Brain microvascular endothelial cell (primary cell): Measurements from ENCODE around the gene USF3.

Source experiments
- DNase-seq: peaks from one replicate; pipeline ENCODE4 v3.0.0-alpha.2; 2020
- H3K27ac ChIP-seq: fragments of 250-450 bp; sonication (Bioruptor Pico); 2 replicates; pipeline ENCODE4 v1.5.1; 2020; ENCODE audit warnings: mild to moderate bottlenecking, moderate library complexity
- H3K27me3 ChIP-seq: fragments of 250-450 bp; sonication (Bioruptor Pico); replicated peaks from 2 replicates; pipeline ENCODE4 v1.5.1; 2020; ENCODE audit warnings: mild to moderate bottlenecking
- H3K36me3 ChIP-seq: fragments of 250-450 bp; sonication (Bioruptor Pico); replicated peaks from 2 replicates; pipeline ENCODE4 v1.5.1; 2020; ENCODE audit warnings: mild to moderate bottlenecking
- H3K4me3 ChIP-seq: 2 replicates; pipeline ENCODE4 v1.5.1; 2011; ENCODE audit warnings: low read depth, mild to moderate bottlenecking, control low read depth, low read length, moderate library complexity
- in situ Hi-C: cut with HindIII; loops from 2 replicates; pipeline ENCODE4 v1.10.0; 2017; ENCODE audit warnings: low sequenced_read_pairs, low pct_ligation_motif_present
- TF ChIP-seq, protein P1 (sequence below): IDR thresholded peaks from 2 replicates; pipeline ENCODE4 v1.5.1; 2011; ENCODE audit warnings: low read depth, mild to moderate bottlenecking, moderate library complexity, low read length, control low read depth, inconsistent platforms; ENCODE audit errors: missing control alignments

The USF3 gene

DNA sequence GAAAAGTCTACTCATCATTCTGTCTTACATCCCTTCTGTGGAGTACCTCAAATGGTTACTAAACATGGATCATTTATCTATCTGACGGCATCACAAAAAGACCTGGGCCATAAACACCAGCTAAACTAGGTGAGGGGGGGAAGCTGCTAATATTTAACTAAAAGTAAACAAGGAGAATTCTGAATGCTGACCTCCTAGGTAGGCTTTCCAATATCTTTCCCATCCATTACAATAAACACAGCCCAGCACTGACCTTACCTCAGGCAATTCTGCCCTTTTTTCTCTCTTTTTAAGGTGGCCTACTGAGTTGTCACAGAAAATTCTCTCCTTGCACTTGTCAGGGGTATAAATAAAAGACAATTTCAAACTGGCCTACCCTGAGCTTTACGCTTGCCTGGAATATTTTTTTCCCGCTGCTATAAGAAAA lies 33.1 kb downstream of the USF3 start:
- Histone ChIP-seq H3K36me3 (peaks cover 13% of the 10 kb centered on the region), H3K4me3 (no peak overlapping the region), H3K27me3 (no peaks in the 10 kb centered on the region), H3K27ac (no peak overlapping the region)
- in situ Hi-C loops, result no loop called here
- TF ChIP-seq, protein P1, sequence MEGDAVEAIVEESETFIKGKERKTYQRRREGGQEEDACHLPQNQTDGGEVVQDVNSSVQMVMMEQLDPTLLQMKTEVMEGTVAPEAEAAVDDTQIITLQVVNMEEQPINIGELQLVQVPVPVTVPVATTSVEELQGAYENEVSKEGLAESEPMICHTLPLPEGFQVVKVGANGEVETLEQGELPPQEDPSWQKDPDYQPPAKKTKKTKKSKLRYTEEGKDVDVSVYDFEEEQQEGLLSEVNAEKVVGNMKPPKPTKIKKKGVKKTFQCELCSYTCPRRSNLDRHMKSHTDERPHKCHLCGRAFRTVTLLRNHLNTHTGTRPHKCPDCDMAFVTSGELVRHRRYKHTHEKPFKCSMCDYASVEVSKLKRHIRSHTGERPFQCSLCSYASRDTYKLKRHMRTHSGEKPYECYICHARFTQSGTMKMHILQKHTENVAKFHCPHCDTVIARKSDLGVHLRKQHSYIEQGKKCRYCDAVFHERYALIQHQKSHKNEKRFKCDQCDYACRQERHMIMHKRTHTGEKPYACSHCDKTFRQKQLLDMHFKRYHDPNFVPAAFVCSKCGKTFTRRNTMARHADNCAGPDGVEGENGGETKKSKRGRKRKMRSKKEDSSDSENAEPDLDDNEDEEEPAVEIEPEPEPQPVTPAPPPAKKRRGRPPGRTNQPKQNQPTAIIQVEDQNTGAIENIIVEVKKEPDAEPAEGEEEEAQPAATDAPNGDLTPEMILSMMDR, result no peak
- DNase-seq, result no peak

DNA sequence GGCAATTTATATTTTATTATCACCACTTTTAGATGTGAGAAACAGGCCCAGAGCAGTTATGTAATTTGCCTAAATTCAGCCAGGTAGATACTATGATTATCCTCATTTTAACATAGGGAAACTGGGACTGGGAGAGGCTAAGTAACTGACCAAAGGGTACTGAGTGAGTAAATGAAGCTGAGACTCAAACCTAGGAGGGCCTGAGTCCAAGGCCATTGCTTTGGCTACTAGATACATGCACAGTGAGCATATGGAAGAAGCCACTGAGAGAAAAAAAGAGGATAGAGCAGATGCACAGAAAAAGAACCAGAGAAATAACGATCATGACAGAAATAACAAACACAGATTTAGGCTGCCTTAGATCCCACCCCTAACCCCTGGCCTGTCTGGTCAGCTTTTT lies 33.6 kb downstream of the USF3 start:
- no peak overlapping the region for H3K4me3 ChIP-seq
- no peak overlapping the region for H3K27ac ChIP-seq
- DNase-seq, result no peak
- TF ChIP-seq, protein P1, result no peak
- in situ Hi-C loops, result no loop called here
- no peaks in the 10 kb centered on the region for H3K27me3 ChIP-seq
- H3K36me3 ChIP-seq, result peaks cover 13% of the 10 kb centered on the region

DNA sequence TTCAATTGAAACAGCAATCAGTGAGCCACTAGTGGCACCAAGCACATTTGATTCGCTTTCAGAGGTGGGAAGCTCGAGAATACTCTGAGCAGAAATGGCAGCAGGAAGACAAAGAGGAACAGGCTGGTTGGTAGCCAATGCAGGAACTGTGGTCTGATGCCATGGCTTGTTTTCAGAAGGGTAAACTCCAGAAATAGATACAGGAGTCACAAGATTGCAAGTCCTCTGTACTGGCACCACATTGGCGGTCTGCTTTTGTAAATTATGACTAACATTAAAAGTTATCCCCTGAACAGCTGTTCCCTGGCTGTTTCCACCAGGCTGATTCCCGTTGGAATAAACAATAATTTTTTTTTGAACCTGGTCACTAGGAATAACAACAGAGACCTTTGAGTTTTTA lies 35.5 kb downstream of the USF3 start:
- in situ Hi-C loops, result no loop called here
- DNase-seq, result no peak
- Histone ChIP-seq H3K27me3 (no peaks in the 10 kb centered on the region), H3K27ac (no peak overlapping the region), H3K4me3 (no peak overlapping the region), H3K36me3 (peaks cover 13% of the 10 kb centered on the region)
- TF ChIP-seq, protein P1, result no peak

DNA sequence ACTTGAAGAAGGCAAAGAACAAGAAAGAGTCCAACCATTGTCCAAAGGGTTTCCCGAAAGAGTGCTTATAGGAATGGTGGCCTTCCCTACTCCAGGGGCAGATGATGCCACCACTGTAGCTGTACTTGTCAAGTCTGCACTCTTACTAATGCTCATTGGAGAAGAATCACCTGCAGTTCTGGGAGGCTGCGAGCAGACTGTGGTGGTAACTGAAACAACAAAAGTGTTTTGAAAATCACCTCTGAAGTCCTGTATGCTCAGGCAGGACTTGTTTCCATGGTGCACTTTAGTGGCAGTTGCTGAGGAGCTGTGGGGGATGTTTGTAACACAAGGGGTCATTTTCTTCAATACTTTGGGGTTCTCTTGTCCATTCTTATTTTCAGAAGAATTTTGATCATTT lies 36.0 kb downstream of the USF3 start:
- no peak for DNase-seq
- in situ Hi-C loops, result no loop called here
- no peak overlapping the region for H3K27ac ChIP-seq
- H3K4me3 ChIP-seq, result no peak overlapping the region
- H3K27me3 ChIP-seq, result no peaks in the 10 kb centered on the region
- TF ChIP-seq, protein P1, result no peak
- H3K36me3 ChIP-seq, result peaks cover 13% of the 10 kb centered on the region

DNA sequence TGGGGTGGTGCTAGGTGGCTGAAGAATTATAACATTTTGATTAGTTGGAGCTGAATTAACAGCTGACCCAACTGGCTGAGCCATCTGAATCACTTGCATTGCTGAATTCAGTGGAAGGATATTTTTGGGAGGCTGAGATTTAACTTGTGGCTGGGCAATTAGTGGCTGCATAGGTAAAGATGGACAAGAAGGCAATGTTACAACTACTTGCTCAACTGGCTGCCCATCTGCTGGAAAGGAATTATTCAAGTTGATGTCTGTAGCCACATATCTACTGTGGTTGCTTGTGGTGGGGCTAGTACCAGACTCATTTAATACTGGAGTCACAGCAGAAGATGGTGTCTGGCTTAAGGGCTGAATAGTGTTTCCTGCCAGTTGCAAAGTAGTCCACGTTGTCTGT lies 36.4 kb downstream of the USF3 start:
- in situ Hi-C loops, result no loop called here
- Histone ChIP-seq H3K36me3 (peaks cover 13% of the 10 kb centered on the region), H3K27ac (no peak overlapping the region), H3K27me3 (no peaks in the 10 kb centered on the region), H3K4me3 (no peak overlapping the region)
- TF ChIP-seq, protein P1, result no peak
- DNase-seq, result no peak

DNA sequence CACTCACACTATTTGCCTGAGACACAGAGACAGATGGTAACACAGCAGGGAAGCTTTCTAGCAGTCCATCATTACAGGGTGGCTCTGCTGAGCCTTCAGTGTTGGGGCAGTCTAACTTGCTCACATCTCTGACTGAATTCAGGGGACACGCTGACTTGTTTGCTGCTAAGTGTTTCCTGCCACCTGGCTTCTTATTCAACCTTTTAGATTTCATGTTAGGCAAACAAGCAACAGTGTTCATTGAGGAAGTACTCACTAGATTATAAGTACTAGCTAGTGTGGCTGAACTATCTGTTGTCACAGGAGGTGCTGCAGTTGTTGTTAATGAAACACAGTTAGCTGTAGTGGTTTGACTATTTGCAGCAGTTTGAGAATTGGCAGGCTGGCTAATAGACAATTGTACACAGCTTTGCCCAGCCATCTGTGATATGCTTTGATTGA lies 37.3 kb downstream of the USF3 start:
- Histone ChIP-seq H3K36me3 (peaks cover 13% of the 10 kb centered on the region), H3K27me3 (no peaks in the 10 kb centered on the region)

More for the DNA sequence above, 37.3 kb downstream of the USF3 start:
- TF ChIP-seq, protein P1, result no peak
- no peak overlapping the region for H3K4me3 ChIP-seq
- in situ Hi-C loops, result no loop called here
- no peak overlapping the region for H3K27ac ChIP-seq
- no peak for DNase-seq
